Measurements from ENCODE around the gene LRP1-AS.

LRP1-AS gene

DNA sequence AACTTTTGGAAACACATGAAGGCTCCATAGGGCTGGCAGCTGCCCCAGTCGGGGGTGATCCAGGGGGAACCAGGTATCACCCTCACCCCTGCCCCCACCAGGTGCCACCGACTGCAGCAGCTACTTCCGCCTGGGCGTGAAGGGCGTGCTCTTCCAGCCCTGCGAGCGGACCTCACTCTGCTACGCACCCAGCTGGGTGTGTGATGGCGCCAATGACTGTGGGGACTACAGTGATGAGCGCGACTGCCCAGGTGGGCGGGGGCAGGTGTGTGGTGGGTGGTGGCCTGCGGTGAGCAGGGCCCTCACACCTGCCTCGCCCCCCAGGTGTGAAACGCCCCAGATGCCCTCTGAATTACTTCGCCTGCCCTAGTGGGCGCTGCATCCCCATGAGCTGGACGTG lies 46.8 kb upstream of the LRP1-AS start:
- Mint-ChIP-seq H3K27me3 (ENCODE audit: low read depth) (no peaks in the 10 kb centered on the region), H3K4me1 (peaks cover 10% of the 10 kb centered on the region), H3K9me3 (no peaks in the 10 kb centered on the region), H3K27ac (no peak overlapping the region), H3K4me3 (no peak overlapping the region), H3K36me3 (ENCODE audit: low read depth) (peaks cover 58% of the 10 kb centered on the region)
- TF ChIP-seq, protein P1, sequence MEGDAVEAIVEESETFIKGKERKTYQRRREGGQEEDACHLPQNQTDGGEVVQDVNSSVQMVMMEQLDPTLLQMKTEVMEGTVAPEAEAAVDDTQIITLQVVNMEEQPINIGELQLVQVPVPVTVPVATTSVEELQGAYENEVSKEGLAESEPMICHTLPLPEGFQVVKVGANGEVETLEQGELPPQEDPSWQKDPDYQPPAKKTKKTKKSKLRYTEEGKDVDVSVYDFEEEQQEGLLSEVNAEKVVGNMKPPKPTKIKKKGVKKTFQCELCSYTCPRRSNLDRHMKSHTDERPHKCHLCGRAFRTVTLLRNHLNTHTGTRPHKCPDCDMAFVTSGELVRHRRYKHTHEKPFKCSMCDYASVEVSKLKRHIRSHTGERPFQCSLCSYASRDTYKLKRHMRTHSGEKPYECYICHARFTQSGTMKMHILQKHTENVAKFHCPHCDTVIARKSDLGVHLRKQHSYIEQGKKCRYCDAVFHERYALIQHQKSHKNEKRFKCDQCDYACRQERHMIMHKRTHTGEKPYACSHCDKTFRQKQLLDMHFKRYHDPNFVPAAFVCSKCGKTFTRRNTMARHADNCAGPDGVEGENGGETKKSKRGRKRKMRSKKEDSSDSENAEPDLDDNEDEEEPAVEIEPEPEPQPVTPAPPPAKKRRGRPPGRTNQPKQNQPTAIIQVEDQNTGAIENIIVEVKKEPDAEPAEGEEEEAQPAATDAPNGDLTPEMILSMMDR (IDR thresholded peaks at IDR 0.05; ENCODE audit: unreplicated experiment in 3 of 3) = no peak

DNA sequence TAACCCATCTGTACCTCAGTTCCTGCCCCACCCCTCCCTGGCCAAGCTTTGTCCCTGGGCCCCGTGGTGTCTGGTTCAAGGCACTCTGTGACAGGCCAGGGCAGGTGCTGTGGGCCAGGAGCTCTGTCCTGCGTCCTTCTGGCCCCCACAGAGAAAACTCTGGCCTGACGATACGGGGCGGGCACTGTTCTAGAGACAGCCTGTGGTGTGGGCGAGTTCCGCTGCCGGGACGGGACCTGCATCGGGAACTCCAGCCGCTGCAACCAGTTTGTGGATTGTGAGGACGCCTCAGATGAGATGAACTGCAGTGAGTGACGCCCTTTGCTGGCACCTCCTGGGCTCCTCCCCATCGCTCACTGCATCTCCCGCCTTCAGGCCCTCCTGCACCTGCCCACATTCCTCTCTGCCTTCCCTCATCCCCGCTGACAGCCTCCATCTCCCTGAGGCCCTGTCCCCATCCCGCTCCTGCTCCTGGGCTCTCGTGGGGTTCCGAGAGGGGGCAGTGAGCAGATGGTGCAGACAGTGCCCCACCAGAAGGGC lies 46.4 kb upstream of the LRP1-AS start:
- TF ChIP-seq, protein P1 (IDR thresholded peaks at IDR 0.05; ENCODE audit: unreplicated experiment in 3 of 3) = no peak
- H3K4me1 Mint-ChIP-seq = peaks cover 10% of the 10 kb centered on the region
- no peak overlapping the region for H3K4me3 Mint-ChIP-seq
- H3K9me3 Mint-ChIP-seq = no peaks in the 10 kb centered on the region
- no peak overlapping the region for H3K27ac Mint-ChIP-seq
- no peaks in the 10 kb centered on the region for H3K27me3 Mint-ChIP-seq (ENCODE audit: low read depth)
- H3K36me3 Mint-ChIP-seq (ENCODE audit: low read depth) = peaks cover 60% of the 10 kb centered on the region

DNA sequence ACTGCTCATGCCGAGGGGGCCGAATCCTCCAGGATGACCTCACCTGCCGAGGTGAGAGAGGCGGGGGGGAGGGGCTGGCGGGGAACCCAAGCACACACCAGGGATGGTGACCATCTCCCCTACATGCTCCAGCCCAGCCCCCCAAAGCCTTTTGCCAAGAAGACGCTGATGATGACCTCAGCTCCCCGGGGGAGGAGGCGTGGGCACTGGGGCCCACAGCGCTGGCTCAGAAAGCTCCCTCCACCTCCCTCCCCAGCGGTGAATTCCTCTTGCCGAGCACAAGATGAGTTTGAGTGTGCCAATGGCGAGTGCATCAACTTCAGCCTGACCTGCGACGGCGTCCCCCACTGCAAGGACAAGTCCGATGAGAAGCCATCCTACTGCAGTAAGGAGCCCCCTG lies 45.5 kb upstream of the LRP1-AS start:
- Mint-ChIP-seq H3K27ac (no peak overlapping the region), H3K9me3 (no peaks in the 10 kb centered on the region), H3K36me3 (ENCODE audit: low read depth) (peaks cover 59% of the 10 kb centered on the region), H3K4me1 (peaks cover 10% of the 10 kb centered on the region), H3K27me3 (ENCODE audit: low read depth) (no peaks in the 10 kb centered on the region), H3K4me3 (no peak overlapping the region)
- TF ChIP-seq, protein P1 (IDR thresholded peaks at IDR 0.05; ENCODE audit: unreplicated experiment in 3 of 3) = no peak

DNA sequence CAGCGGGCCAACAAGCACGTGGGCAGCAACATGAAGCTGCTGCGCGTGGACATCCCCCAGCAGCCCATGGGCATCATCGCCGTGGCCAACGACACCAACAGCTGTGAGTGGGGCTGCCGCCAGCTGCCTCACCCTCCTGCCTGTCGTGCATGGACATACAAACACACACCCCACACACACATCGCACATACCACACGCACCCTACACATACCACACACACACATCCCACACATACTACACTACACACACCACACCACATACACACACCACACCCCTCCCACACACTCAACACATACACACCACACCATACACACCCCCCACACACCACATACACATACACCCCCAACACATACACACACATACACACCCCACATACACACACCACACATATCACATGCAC lies 44.0 kb upstream of the LRP1-AS start:
- no peak overlapping the region for H3K4me3 Mint-ChIP-seq
- no peaks in the 10 kb centered on the region for H3K27me3 Mint-ChIP-seq (ENCODE audit: low read depth)
- TF ChIP-seq, protein P1 (IDR thresholded peaks at IDR 0.05; ENCODE audit: unreplicated experiment in 3 of 3) = no peak
- H3K36me3 Mint-ChIP-seq (ENCODE audit: low read depth) = peaks cover 62% of the 10 kb centered on the region
- H3K9me3 Mint-ChIP-seq = no peaks in the 10 kb centered on the region
- peaks cover 8% of the 10 kb centered on the region for H3K4me1 Mint-ChIP-seq
- no peak overlapping the region for H3K27ac Mint-ChIP-seq

DNA sequence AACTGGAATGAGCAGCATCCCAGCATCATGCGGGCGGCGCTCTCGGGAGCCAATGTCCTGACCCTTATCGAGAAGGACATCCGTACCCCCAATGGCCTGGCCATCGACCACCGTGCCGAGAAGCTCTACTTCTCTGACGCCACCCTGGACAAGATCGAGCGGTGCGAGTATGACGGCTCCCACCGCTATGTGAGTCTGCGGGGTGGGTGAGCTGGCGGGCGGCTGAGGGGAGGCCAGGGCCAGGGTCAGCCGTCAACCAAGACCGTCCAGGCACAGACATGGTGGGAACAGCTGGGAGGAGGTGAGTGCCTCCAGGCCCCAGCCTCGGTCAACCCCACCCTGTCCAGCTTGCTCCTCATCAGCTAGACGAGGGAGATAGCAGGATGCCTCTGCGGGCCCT lies 43.4 kb upstream of the LRP1-AS start:
- Mint-ChIP-seq H3K27ac (no peak overlapping the region), H3K9me3 (no peaks in the 10 kb centered on the region), H3K27me3 (ENCODE audit: low read depth) (no peaks in the 10 kb centered on the region), H3K4me1 (peaks cover 5% of the 10 kb centered on the region), H3K4me3 (no peak overlapping the region), H3K36me3 (ENCODE audit: low read depth) (peaks cover 60% of the 10 kb centered on the region)
- TF ChIP-seq, protein P1 (IDR thresholded peaks at IDR 0.05; ENCODE audit: unreplicated experiment in 3 of 3) = no peak

DNA sequence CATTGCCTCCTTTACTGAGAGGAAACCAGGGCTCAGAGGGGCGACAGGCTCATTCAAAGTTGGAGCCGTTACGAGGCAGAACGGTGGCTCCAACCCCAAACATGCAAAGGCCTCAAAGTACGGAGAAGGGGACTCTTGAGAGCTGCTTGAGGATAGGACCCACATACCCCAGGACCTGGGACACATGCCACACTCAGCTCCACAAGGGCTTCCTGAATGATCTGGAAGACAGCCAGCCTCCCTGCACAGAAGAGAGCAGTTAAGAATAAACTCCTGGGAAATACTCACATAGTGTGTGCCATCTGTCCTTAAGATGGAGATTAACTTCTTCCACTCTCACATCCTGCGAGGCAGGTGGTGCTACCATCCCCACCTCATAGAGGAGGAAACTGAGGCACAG lies 42.6 kb upstream of the LRP1-AS start:
- H3K4me3 Mint-ChIP-seq = no peak overlapping the region

More for the DNA sequence above, 42.6 kb upstream of the LRP1-AS start:
- H3K9me3 Mint-ChIP-seq = no peaks in the 10 kb centered on the region
- H3K36me3 Mint-ChIP-seq (ENCODE audit: low read depth) = peaks cover 61% of the 10 kb centered on the region
- H3K4me1 Mint-ChIP-seq = peaks cover 1% of the 10 kb centered on the region
- H3K27me3 Mint-ChIP-seq (ENCODE audit: low read depth) = no peaks in the 10 kb centered on the region
- TF ChIP-seq, protein P1 (IDR thresholded peaks at IDR 0.05; ENCODE audit: unreplicated experiment in 3 of 3) = no peak
- no peak overlapping the region for H3K27ac Mint-ChIP-seq
